Measurements from ENCODE around the gene PARD6G.
A peak's percentile ranks its signal among the peaks of the same experiment; 100 is the strongest.
"Not testable (repeated sequence)": the region's sequence is repeated elsewhere in the genome, so short reads cannot be mapped to it uniquely, and the experiment has no call there.

PARD6G gene

DNA sequence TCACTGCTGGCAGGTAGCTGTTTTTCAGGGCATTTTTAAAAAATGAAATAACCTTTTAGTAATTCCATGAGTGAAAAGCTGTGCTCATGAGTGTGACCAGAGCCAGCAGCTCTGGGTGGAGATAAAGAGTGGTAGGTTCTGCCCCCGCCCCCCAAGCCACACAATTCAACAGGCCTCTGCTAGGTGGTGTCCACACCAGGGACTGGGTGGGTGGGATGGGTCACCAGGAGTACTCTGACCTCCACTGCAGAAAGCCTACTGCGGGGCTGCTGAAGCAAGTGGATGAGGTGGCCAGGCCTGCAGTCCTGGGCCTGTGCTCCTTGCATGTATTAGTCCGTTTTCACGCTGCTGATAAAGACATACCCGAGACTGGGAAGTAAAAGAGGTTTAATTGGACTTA, 15.3 kb downstream of the PARD6G start:
- H3K36me3 Mint-ChIP-seq, result no peaks in the 10 kb centered on the region
- no peak overlapping the region for H3K27ac Mint-ChIP-seq
- H3K27me3 Mint-ChIP-seq, result peaks cover 20% of the 10 kb centered on the region
- no peak overlapping the region for H3K4me3 Mint-ChIP-seq
- ATAC-seq (ENCODE audit: low read depth) (no peak), DNase-seq (ENCODE audit: low spot score in 2 of 2) (no peak)
- H3K9me3 Mint-ChIP-seq, result peaks cover 3% of the 10 kb centered on the region
- H3K4me1 Mint-ChIP-seq, result no peaks in the 10 kb centered on the region

- H3K4me1 Mint-ChIP-seq, result no peaks in the 10 kb centered on the region
- no peak for DNase-seq (ENCODE audit: low spot score in 2 of 2)
- H3K27ac Mint-ChIP-seq, result no peak overlapping the region
- no peak for ATAC-seq (ENCODE audit: low read depth)
- peaks cover 20% of the 10 kb centered on the region for H3K27me3 Mint-ChIP-seq
- H3K9me3 Mint-ChIP-seq, result peaks cover 2% of the 10 kb centered on the region
- H3K4me3 Mint-ChIP-seq, result no peak overlapping the region
- no peaks in the 10 kb centered on the region for H3K36me3 Mint-ChIP-seq
Measured at GRCh38 chr18:80231616-80232015, 15.7 kb downstream of the PARD6G start.

- H3K4me3 Mint-ChIP-seq, result no peak overlapping the region
- H3K9me3 Mint-ChIP-seq, result no peaks in the 10 kb centered on the region
- ATAC-seq (ENCODE audit: low read depth) (no peak), DNase-seq (ENCODE audit: low spot score in 2 of 2) (no peak)
- H3K4me1 Mint-ChIP-seq, result no peaks in the 10 kb centered on the region
- H3K36me3 Mint-ChIP-seq, result no peaks in the 10 kb centered on the region
- H3K27ac Mint-ChIP-seq, result no peak overlapping the region
- H3K27me3 Mint-ChIP-seq, result peaks cover 23% of the 10 kb centered on the region
Measured at GRCh38 chr18:80231151-80231550, 16.2 kb downstream of the PARD6G start.

GRCh38 chr18:80229766-80230745, 17.3 kb downstream of the PARD6G start:
- ATAC-seq (ENCODE audit: low read depth), result no peak
- Mint-ChIP-seq H3K27ac (no peak overlapping the region), H3K9me3 (no peaks in the 10 kb centered on the region), H3K36me3 (no peaks in the 10 kb centered on the region), H3K4me1 (no peaks in the 10 kb centered on the region), H3K27me3 (peaks cover 19% of the 10 kb centered on the region), H3K4me3 (no peak overlapping the region)
- DNase-seq (ENCODE audit: low spot score in 2 of 2), result no peak

DNA sequence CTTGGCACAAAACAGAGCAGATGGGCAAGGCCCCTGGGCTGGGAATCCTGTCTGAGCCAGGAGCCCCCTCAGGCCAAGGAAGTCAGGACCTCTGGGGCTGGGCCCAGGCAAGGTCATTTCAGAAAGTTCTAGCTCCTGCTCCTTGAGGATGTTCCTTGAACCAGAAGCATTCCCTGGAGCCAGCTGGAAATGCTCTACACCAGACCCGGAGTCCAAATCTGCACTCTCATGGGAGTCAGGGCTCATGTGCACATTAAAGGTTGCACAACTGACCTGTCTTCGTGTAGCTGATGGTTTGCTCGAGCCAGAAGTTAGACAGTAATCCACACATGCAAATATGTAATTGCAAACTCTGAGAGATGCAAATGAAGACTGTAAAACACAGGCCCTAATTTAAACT, 18.0 kb downstream of the PARD6G start:
- Mint-ChIP-seq H3K9me3 (no peaks in the 10 kb centered on the region), H3K27ac (no peak overlapping the region), H3K4me1 (no peaks in the 10 kb centered on the region), H3K27me3 (peaks cover 19% of the 10 kb centered on the region), H3K36me3 (no peaks in the 10 kb centered on the region), H3K4me3 (no peak overlapping the region)
- no peak for ATAC-seq (ENCODE audit: low read depth)
- no peak for DNase-seq (ENCODE audit: low spot score in 2 of 2)

GRCh38 chr18:80228051-80228848, 19.1 kb downstream of the PARD6G start:
- H3K27me3 Mint-ChIP-seq, result peaks cover 19% of the 10 kb centered on the region
- no peaks in the 10 kb centered on the region for H3K4me1 Mint-ChIP-seq
- no peak overlapping the region for H3K27ac Mint-ChIP-seq
- no peaks in the 10 kb centered on the region for H3K9me3 Mint-ChIP-seq
- DNase-seq (ENCODE audit: low spot score in 2 of 2), result no peak
- no peaks in the 10 kb centered on the region for H3K36me3 Mint-ChIP-seq
- no peak overlapping the region for H3K4me3 Mint-ChIP-seq
- ATAC-seq (ENCODE audit: low read depth), result no peak

DNA sequence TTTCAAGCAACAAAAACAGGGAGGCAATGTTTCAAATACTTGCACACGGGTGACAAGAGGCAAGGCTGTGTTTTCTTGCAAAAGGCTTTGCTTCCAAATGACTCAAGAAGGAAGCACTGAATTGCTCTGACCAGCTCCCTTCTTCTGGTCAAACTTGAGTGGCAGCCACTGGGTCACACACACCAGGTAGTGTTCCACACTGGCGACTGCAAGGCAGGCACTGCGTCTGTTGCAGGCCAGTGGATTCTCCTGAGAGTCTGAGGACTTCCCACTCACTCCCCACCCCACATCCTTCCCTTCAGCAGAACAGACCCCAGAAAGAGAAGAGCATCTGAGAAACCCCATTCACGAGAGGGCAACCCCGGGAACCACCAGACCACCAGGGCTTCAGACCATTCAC, 19.8 kb downstream of the PARD6G start:
- H3K4me3 Mint-ChIP-seq, result no peak overlapping the region
- no peaks in the 10 kb centered on the region for H3K4me1 Mint-ChIP-seq
- H3K27me3 Mint-ChIP-seq, result peaks cover 17% of the 10 kb centered on the region
- no peaks in the 10 kb centered on the region for H3K9me3 Mint-ChIP-seq
- DNase-seq (ENCODE audit: low spot score in 2 of 2) (no peak), ATAC-seq (ENCODE audit: low read depth) (no peak)
- H3K27ac Mint-ChIP-seq, result no peak overlapping the region
- no peaks in the 10 kb centered on the region for H3K36me3 Mint-ChIP-seq

GRCh38 chr18:80225685-80226084, 21.6 kb downstream of the PARD6G start:
- Mint-ChIP-seq H3K27ac (no peak overlapping the region), H3K27me3 (peaks cover 15% of the 10 kb centered on the region), H3K36me3 (no peaks in the 10 kb centered on the region), H3K4me1 (no peaks in the 10 kb centered on the region), H3K4me3 (no peak overlapping the region), H3K9me3 (peaks cover 5% of the 10 kb centered on the region)
- DNase-seq (ENCODE audit: low spot score in 2 of 2) (no peak), ATAC-seq (ENCODE audit: low read depth) (no peak)

- peaks cover 14% of the 10 kb centered on the region for H3K27me3 Mint-ChIP-seq
- DNase-seq (ENCODE audit: low spot score in 2 of 2) (no peak), ATAC-seq (ENCODE audit: low read depth) (no peak)
- H3K27ac Mint-ChIP-seq, result no peak overlapping the region
- H3K9me3 Mint-ChIP-seq, result peaks cover 5% of the 10 kb centered on the region
- no peaks in the 10 kb centered on the region for H3K4me1 Mint-ChIP-seq
- H3K4me3 Mint-ChIP-seq, result no peak overlapping the region
- no peaks in the 10 kb centered on the region for H3K36me3 Mint-ChIP-seq
Measured at GRCh38 chr18:80223581-80224148, 23.6 kb downstream of the PARD6G start.

- not testable (repeated sequence) for H3K27ac Mint-ChIP-seq
Measured at GRCh38 chr18:80219488-80219887, 27.8 kb downstream of the PARD6G start.

DNA sequence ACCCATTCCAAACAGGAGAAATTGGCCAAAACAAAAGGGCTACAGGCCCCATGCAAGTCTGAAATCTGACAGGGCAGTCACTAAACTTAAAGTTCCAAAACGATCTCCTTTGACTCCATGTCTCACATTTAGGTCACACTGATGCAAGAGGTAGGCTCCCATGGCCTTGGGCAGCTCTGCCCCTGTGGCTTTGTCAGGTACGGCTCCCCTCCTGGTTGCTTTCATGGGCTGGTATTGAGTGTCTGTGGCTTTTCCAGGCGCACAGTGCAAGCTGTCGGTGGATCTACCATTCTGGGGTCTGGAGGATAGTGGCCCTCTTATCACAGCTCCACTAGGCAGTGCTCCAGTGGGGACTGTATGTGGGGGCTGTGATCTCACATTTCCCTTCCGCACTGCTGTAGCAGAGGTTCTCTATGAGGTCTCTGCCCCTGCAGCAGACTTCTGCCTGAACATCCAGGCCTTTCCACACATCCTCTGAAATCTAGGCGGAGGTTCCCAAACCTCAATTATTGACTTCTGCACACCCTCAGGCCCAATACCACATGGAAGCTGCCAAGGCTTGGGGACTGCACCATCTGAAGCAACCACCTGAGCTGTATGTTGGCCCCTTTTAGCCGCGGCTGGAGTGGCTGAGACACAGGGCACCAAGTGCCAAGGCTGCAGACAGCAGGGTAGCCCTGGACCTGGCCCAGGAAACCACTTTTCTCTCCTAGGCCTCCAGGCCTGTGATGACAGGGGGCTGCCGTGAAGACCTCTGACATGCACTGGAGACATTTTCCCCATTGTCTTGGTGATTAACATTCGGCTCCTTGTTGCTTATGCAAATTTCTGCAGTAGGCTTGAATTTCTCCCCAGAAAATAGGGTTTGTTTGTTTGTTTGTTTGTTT, 28.7 kb downstream of the PARD6G start:
- Mint-ChIP-seq H3K27me3 (peaks cover 8% of the 10 kb centered on the region), H3K4me1 (no peaks in the 10 kb centered on the region), H3K4me3 (no peak overlapping the region), H3K9me3 (peaks cover 9% of the 10 kb centered on the region), H3K27ac (no peak overlapping the region), H3K36me3 (no peaks in the 10 kb centered on the region)
- DNase-seq (ENCODE audit: low spot score in 2 of 2) (no peak), ATAC-seq (ENCODE audit: low read depth) (no peak)

More at GRCh38 chr18:80219488-80219887, 27.8 kb downstream of the PARD6G start:
- H3K27me3 Mint-ChIP-seq; ATAC-seq (ENCODE audit: low read depth); DNase-seq (ENCODE audit: low spot score in 2 of 2); H3K4me1 Mint-ChIP-seq; H3K36me3 Mint-ChIP-seq; H3K4me3 Mint-ChIP-seq; H3K9me3 Mint-ChIP-seq: not testable (repeated sequence)

- no peak for ATAC-seq (ENCODE audit: low read depth)
- peaks cover 2% of the 10 kb centered on the region for H3K36me3 Mint-ChIP-seq
- H3K9me3 Mint-ChIP-seq, result peaks cover 6% of the 10 kb centered on the region
- DNase-seq (ENCODE audit: low spot score in 2 of 2), result no peak
- peaks cover 3% of the 10 kb centered on the region for H3K4me1 Mint-ChIP-seq
- H3K4me3 Mint-ChIP-seq, result no peak overlapping the region
- H3K27me3 Mint-ChIP-seq, result peaks cover 12% of the 10 kb centered on the region
- H3K27ac Mint-ChIP-seq, result no peak overlapping the region
Measured at GRCh38 chr18:80213182-80213581, 34.1 kb downstream of the PARD6G start.

DNA sequence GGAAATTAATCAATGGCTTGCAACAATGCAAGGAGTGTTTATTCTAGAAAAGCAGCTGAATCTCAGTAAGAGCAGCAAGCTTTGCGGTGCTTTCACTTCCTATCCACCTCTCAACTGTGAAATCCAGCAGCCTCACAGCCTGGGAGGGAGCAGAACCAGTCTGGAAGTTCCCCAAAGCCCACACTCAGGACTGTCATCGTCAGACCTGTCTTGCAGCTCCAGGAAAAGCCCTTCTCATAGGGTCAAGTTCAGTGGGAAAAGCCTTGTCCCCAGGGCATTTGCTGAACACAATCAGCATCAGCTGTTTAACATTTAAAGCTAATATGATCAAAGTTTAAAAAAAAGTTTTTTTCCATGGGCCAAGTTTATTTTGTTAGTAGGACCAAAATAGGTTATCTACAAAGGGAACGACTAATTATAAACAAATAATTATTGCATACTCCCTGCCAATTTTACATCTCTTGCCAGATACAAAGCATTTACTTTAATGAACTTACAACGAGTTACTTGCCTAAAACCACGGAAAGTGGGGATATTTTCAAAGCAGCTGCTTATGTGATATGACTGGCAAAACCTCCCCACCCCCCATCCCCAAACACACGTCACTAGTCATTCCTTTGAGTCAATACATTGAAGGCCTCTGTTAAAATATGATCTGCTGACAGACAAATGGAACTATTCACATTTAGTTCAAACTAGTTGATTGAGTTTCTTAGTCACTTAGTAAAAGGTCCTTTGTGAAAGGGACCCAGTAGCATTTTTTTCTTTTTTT, 36.8 kb downstream of the PARD6G start:
- Mint-ChIP-seq H3K4me3 (no peak overlapping the region), H3K36me3 (peaks cover 2% of the 10 kb centered on the region), H3K9me3 (peaks cover 5% of the 10 kb centered on the region), H3K27ac (no peak overlapping the region), H3K27me3 (peaks cover 13% of the 10 kb centered on the region), H3K4me1 (peaks cover 3% of the 10 kb centered on the region)
- ATAC-seq (ENCODE audit: low read depth) (peak; percentile 51), DNase-seq (ENCODE audit: low spot score in 2 of 2) (no peak)

Measured in memory B cell (primary cell).